Measurements from ENCODE around the gene KANSL3.

GRCh38 chr2:96648306-96648930 lies 10.3 kb upstream of the KANSL3 start:
- TF ChIP-seq POLR2A (IDR thresholded peaks at IDR 0.05; ENCODE audit: low read depth, low read length): no peak
- no peak for TF ChIP-seq CTCF (IDR thresholded peaks at IDR 0.05; ENCODE audit: extremely low read depth in 1 of 2, insufficient read depth in 1 of 2, low read depth in 1 of 2, low read length in 2 of 2)

Measured in endothelial cell of umbilical vein (primary cell).